Measurements from ENCODE around the gene TTC33.

The TTC33 gene

GRCh38 chr5:40681363-40682153 is 74.2 kb downstream of the TTC33 start:
- in situ Hi-C loops (cut with HindIII; ENCODE audit: low sequenced_read_pairs): loop anchor here (10.0 kb wide), 1 partner anchor 1097 kb away; no protein-coding TSS in a partner anchor
- peak overlapping the region; percentile 71 for H3K4me3 ChIP-seq (ENCODE audit: low read depth, low read length)
- no peak for TF ChIP-seq CTCF (IDR thresholded peaks at IDR 0.05; ENCODE audit: low read depth, low read length, missing control alignments)
- DNase-seq (ENCODE audit: low read depth): no peak

GRCh38 chr5:40680741-40681362 is 74.9 kb downstream of the TTC33 start:
- in situ Hi-C loops (cut with HindIII; ENCODE audit: low sequenced_read_pairs): loop anchor here (10.0 kb wide), 1 partner anchor 1096 kb away; no protein-coding TSS in a partner anchor
- H3K4me3 ChIP-seq (ENCODE audit: low read depth, low read length): peak overlapping the region; percentile 71
- no peak for DNase-seq (ENCODE audit: low read depth)
- TF ChIP-seq CTCF (IDR thresholded peaks at IDR 0.05; ENCODE audit: low read depth, low read length, missing control alignments): peak; percentile 36

- TF ChIP-seq CTCF (IDR thresholded peaks at IDR 0.05; ENCODE audit: low read depth, low read length, missing control alignments): no peak
- peak within 1 kb of the TSS; percentile 71 for H3K4me3 ChIP-seq (ENCODE audit: low read depth, low read length)
- no peak for DNase-seq (ENCODE audit: low read depth)
- in situ Hi-C loops (cut with HindIII; ENCODE audit: low sequenced_read_pairs): loop anchor here (10.0 kb wide), 1 partner anchor 1095 kb away; no protein-coding TSS in a partner anchor
Measured at GRCh38 chr5:40679913-40680681, 75.7 kb downstream of the TTC33 start, which contains the start of gene PTGER4. PTGER4 (plus strand) TSS chr5:40679915; CDS start chr5:40680994, 1,079 bp downstream.

DNA sequence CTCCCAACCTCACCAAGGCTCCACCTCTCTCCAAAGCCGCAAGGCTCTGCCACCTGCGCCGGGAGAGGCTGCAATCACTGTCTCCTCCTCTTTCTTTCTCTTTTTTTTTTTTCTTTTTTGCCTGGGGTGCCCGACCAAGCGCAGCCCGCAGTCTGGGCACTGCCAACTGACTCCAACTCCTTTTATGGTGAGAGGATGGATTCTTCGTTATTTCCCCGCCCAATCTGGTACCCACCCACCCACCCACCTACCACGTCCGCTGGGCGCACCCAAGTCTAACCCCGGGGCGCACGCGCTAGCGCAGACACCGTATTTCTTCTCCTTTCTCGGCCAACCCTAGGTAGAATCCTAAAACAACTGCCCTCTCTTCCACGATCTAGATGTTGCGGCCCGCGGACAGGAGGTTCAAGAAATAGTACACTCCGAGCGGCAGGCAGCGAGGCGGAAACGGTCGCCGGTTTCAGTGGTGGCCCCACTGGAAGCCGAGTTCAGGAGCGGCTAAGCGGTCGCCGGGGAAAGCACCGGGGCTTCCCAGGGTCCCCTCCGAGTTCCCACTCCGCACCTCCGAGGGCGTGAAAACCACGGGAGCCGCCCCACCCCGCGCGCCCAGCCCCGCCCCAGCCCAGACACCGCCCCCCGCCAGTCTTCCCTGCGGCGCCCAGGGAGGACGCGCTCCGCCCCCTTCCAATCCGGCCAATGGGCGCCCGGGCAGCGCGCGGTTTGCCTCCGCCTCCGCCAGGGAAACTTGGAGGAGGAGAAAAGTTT is 76.4 kb downstream of the TTC33 start:
- peak overlapping the region; percentile 71 for H3K4me3 ChIP-seq (ENCODE audit: low read depth, low read length)
- in situ Hi-C loops (cut with HindIII; ENCODE audit: low sequenced_read_pairs): no loop called here
- peak; percentile 75 for DNase-seq (ENCODE audit: low read depth)
- TF ChIP-seq CTCF (IDR thresholded peaks at IDR 0.05; ENCODE audit: low read depth, low read length, missing control alignments): no peak

DNA sequence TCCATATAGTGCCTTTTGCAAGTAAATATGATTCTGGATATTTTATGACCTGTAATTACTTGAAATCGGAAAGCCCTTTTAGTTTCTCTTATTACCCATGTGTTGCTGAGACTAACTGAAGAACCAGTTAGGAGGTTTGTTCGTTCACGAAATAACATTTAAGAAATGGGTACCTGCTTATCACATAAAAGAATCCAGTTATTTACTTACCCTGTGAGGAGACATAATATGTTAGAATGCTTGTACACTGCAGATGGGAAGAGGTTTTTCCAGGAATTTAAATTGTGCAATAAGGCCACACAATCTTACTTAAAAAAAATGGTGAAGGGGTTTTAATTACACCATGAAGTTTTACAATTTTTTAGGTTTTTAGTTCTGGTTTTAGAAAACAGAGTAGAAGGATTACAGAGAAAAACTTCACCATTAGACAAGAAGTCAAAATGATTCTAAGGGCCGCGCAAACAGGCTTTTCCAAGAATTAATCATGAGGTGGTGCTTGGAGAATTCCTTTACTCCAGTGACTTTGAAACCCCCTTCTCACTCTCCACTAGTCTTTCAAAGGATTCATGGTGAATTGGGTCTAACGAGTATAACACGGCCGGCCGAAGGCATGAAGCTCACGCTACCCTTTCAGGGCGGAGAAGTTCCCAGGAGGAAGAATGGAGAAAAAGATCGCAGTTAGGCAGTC is 77.2 kb downstream of the TTC33 start:
- peak overlapping the region; percentile 71 for H3K4me3 ChIP-seq (ENCODE audit: low read depth, low read length)
- DNase-seq (ENCODE audit: low read depth): peak; percentile 49
- TF ChIP-seq CTCF (IDR thresholded peaks at IDR 0.05; ENCODE audit: low read depth, low read length, missing control alignments): no peak
- in situ Hi-C loops (cut with HindIII; ENCODE audit: low sequenced_read_pairs): no loop called here
